ENCODE results near the gene CCIN. TPM values are rescaled to one million over a fixed set of nuclear protein-coding genes. Genes with fewer than 3 reads are reported as not detected.

Gene CCIN
- polyA plus RNA-seq, 3 donors: 0.11 to 2.3 (median 0.35) TPM

- no peak for TF ChIP-seq CTCF (IDR thresholded peaks at IDR 0.05)
- Mint-ChIP-seq H3K4me3 (no peak overlapping the region), H3K4me1 (peaks cover 3% of the 10 kb centered on the region), H3K27me3 (ENCODE audit: low read depth in 3 of 3) (peaks cover 0 to 1% (median 0%) of the 10 kb centered on the region in 3 donors), H3K9me3 (no peaks in the 10 kb centered on the region), H3K36me3 (peaks cover 78 to 89% of the 10 kb centered on the region in 2 donors), H3K27ac (peak overlapping the region in 1 of 7 donors; percentile 59)
- DNase-seq: no peak
- Histone ChIP-seq H2AFZ (ENCODE audit: insufficient read depth, low read depth, low read length, poor library complexity, severe bottlenecking) (no peak overlapping the region), H3K27me3 (ENCODE audit: control insufficient read depth in 2 of 2, insufficient read depth in 2 of 2, low read length in 2 of 2) (no peaks in the 10 kb centered on the region), H3K4me1 (ENCODE audit: control insufficient read depth in 1 of 2, insufficient read depth in 2 of 2, low read length in 2 of 2) (no peaks in the 10 kb centered on the region), H4K20me1 (ENCODE audit: insufficient read depth, low read length) (peaks cover 97% of the 10 kb centered on the region), H3K4me2 (replicated peaks; ENCODE audit: extremely low read depth, low read length, poor library complexity, severe bottlenecking) (no peak overlapping the region), H3K9me3 (replicated peaks in 1 of 2; ENCODE audit: control insufficient read depth in 1 of 2, insufficient read depth in 1 of 2, low read length in 2 of 2) (no peaks in the 10 kb centered on the region), H3K36me3 (replicated peaks in 1 of 2; ENCODE audit: control insufficient read depth in 1 of 2, insufficient read depth in 2 of 2, low read length in 2 of 2) (peaks cover 71 to 98% of the 10 kb centered on the region in 2 donors), H3K27ac (ENCODE audit: low read depth in 1 of 2, low read length in 2 of 2) (no peak overlapping the region), H3K4me3 (replicated peaks in 1 of 3; ENCODE audit: low read depth in 2 of 3, low read length in 3 of 3) (no peak overlapping the region), H3K9ac (ENCODE audit: insufficient read depth, low read length, poor library complexity, severe bottlenecking) (no peak overlapping the region), H3K79me2 (ENCODE audit: insufficient read depth, low read length) (peaks cover 66% of the 10 kb centered on the region)
- WGBS (ENCODE audit: insufficient coverage): 89% methylated on average over 4 of the region's 7 CpGs
- intact Hi-C loops (cut with micrococcal nuclease): no loop called here
Observed at GRCh38 chr9:36211510-36211909, 42.3 kb downstream of the CCIN start.

DNA sequence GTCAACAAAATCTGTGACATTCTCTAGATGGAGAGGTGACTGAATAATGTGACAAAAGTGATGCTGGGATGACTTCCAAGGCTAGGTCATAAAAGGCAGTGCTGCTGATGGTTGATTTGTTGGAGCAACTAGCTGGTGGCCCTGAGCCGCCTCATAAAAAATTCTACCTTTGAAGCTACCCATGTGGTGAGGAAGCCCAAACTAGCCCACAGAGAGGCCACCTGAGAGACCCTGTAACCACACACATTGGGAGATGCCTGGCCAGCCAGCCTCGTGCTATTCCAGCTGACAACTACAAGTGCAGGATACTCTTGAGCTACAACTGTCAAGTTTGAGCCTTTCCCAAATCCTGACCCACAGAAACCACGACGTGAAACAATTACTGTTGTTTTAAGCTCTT is 44.2 kb downstream of the CCIN start:
- H3K9me3 ChIP-seq (replicated peaks in 1 of 2; ENCODE audit: control insufficient read depth in 1 of 2, insufficient read depth in 1 of 2, low read length in 2 of 2): no peaks in the 10 kb centered on the region
- peaks cover 47% of the 10 kb centered on the region for H3K79me2 ChIP-seq (ENCODE audit: insufficient read depth, low read length)
- no peak overlapping the region for H3K9ac ChIP-seq (ENCODE audit: insufficient read depth, low read length, poor library complexity, severe bottlenecking)
- Mint-ChIP-seq H3K36me3 (peaks cover 76 to 89% of the 10 kb centered on the region in 2 donors), H3K27ac (peak overlapping the region in 3 of 7 donors; percentile 0 to 53 (median 51)), H3K9me3 (no peaks in the 10 kb centered on the region), H3K27me3 (ENCODE audit: low read depth in 3 of 3) (peaks cover 0 to 1% (median 0%) of the 10 kb centered on the region in 3 donors), H3K4me1 (peaks cover 2% of the 10 kb centered on the region), H3K4me3 (no peak overlapping the region)
- no peak overlapping the region for H2AFZ ChIP-seq (ENCODE audit: insufficient read depth, low read depth, low read length, poor library complexity, severe bottlenecking)
- no peaks in the 10 kb centered on the region for H3K4me1 ChIP-seq (ENCODE audit: control insufficient read depth in 1 of 2, insufficient read depth in 2 of 2, low read length in 2 of 2)
- H3K27ac ChIP-seq (ENCODE audit: low read depth in 1 of 2, low read length in 2 of 2): peak overlapping the region in 1 of 2 donors; percentile 24
- TF ChIP-seq CTCF (IDR thresholded peaks at IDR 0.05): no peak
- no peaks in the 10 kb centered on the region for H3K27me3 ChIP-seq (ENCODE audit: control insufficient read depth in 2 of 2, insufficient read depth in 2 of 2, low read length in 2 of 2)
- WGBS (ENCODE audit: insufficient coverage): 67% methylated on average over 1 of the region's 4 CpGs
- no peak overlapping the region for H3K4me2 ChIP-seq (replicated peaks; ENCODE audit: extremely low read depth, low read length, poor library complexity, severe bottlenecking)
- peaks cover 71 to 98% of the 10 kb centered on the region in 2 donors for H3K36me3 ChIP-seq (replicated peaks in 1 of 2; ENCODE audit: control insufficient read depth in 1 of 2, insufficient read depth in 2 of 2, low read length in 2 of 2)
- no peak overlapping the region for H3K4me3 ChIP-seq (replicated peaks in 1 of 3; ENCODE audit: low read depth in 2 of 3, low read length in 3 of 3)
- peaks cover 95% of the 10 kb centered on the region for H4K20me1 ChIP-seq (ENCODE audit: insufficient read depth, low read length)
- DNase-seq: no peak
- intact Hi-C loops (cut with micrococcal nuclease): no loop called here

Measured in CD14-positive monocyte (primary cell).